HepG2 (cell line): ENCODE measurements around the gene CDC42BPG. TPM values are rescaled to one million over a fixed set of nuclear protein-coding genes. Genes with fewer than 3 reads are reported as not detected.

Experiments
- ATAC-seq: fragments of 200-7000 bp; cut with Tn5 transposase; 3 replicates; pipeline ENCODE4 v1.9.1; 2020; ENCODE audit warnings: mild to moderate bottlenecking, moderate library complexity
- BruUV-seq: library from RNA; stranded (reverse); fragments of 400-500 nt; replicated peaks from 2 replicates; lab custom pipeline; 2021; lab: Mats Ljungman, UMichigan
- CTCF ChIA-PET: fragments of 300-600 bp; formaldehyde crosslinking; extraction: SDS; loops from one replicate; lab custom pipeline; 2021; ENCODE audit warnings: low total read pairs, inconsistent platforms, low intra/inter-chr PET ratio; lab: Yijun Ruan, JAX
- POLR2A ChIA-PET: fragments of 350-600 bp; sonication (Branson Sonifier 250); formaldehyde crosslinking; loops from one replicate; lab custom pipeline; 2020; ENCODE audit warnings: antibody characterized with exemption, inconsistent platforms; lab: Yijun Ruan, JAX
- DNase-seq: peaks from one replicate; pipeline ENCODE4 v3.0.0-alpha.2; 2015; ENCODE audit warnings: low spot score
- FAIRE-seq: peaks from 3 replicates; lab custom pipeline; 2011; peaks lifted over from hg19 to GRCh38; lab: Jason Lieb, UNC
- H2AFZ ChIP-seq: one replicate; pipeline ENCODE4 v1.6.1; 2011; ENCODE audit warnings: low read length, inconsistent platforms
- H3K27ac ChIP-seq: fragments of 300-600 bp; 3 replicates; pipeline ENCODE4 v1.8.0; 2011; ENCODE audit warnings: mixed run types, mild to moderate bottlenecking, mixed read lengths, low read length, inconsistent platforms; ENCODE audit not compliant: insufficient read depth; ENCODE audit errors: extremely low read length
- H3K27me3 ChIP-seq, 2 experiments: fragments of 200-600 bp in 1 of 2; 2 replicates in 1 of 2; 3 replicates in 1 of 2; pipeline versions ENCODE4 v1.6.0 to v1.8.0; 2011; ENCODE audit warnings: low read length in 2 of 2, mild to moderate bottlenecking in 2 of 2, moderate library complexity in 2 of 2, inconsistent platforms in 1 of 2; ENCODE audit not compliant: insufficient read depth in 2 of 2, control insufficient read depth in 1 of 2
- H3K36me3 ChIP-seq, 2 experiments: fragments of 200-600 bp in 1 of 2; replicated peaks in 1 of 2; 2 replicates in 1 of 2; 3 replicates in 1 of 2; pipeline versions ENCODE4 v1.5.1 to v1.8.0; 2011; ENCODE audit warnings: low read length in 2 of 2, inconsistent platforms in 1 of 2; ENCODE audit not compliant: insufficient read depth in 2 of 2, control insufficient read depth in 1 of 2
- H3K4me1 ChIP-seq: 2 replicates; pipeline ENCODE4 v1.5.1; 2012; ENCODE audit warnings: low read length, inconsistent platforms; ENCODE audit not compliant: insufficient read depth
- H3K4me2 ChIP-seq: 2 replicates; pipeline ENCODE4 v1.6.0; 2011; ENCODE audit warnings: low read depth, low read length, inconsistent platforms
- H3K4me3 ChIP-seq, 3 experiments: fragments of 200-600 bp in 1 of 3; sonication (generic), shearing (Covaris generic) in 1 of 3; replicated peaks in 1 of 3; 2 replicates each; pipeline ENCODE4 v1.5.1; 2011 to 2016; ENCODE audit warnings: low read length in 3 of 3, inconsistent platforms in 2 of 3, low read depth in 2 of 3, mild to moderate bottlenecking in 2 of 3, control low read depth in 1 of 3, mixed read lengths in 1 of 3; ENCODE audit not compliant: insufficient read depth in 1 of 3
- H3K79me2 ChIP-seq: one replicate; pipeline ENCODE4 v1.6.1; 2011; ENCODE audit warnings: low read length, inconsistent platforms; ENCODE audit not compliant: insufficient read depth
- H3K9ac ChIP-seq: 2 replicates; pipeline ENCODE4 v1.6.0; 2011; ENCODE audit warnings: mild to moderate bottlenecking, low read depth, low read length, inconsistent platforms; ENCODE audit not compliant: insufficient read depth
- H3K9me3 ChIP-seq: 2 replicates; pipeline ENCODE4 v1.5.1; 2012; ENCODE audit warnings: mild to moderate bottlenecking, low read length
- H4K20me1 ChIP-seq: 2 replicates; pipeline ENCODE4 v1.6.0; 2011; ENCODE audit warnings: inconsistent platforms, mild to moderate bottlenecking, low read length, moderate library complexity; ENCODE audit not compliant: insufficient read depth
- ARNTL ChIP-seq: sonication (generic); formaldehyde crosslinking; IDR thresholded peaks from 2 replicates; pipeline ENCODE4 v1.4.0; 2020; ENCODE audit warnings: mild to moderate bottlenecking, missing genetic modification reagents
- GPBP1L1 ChIP-seq: sonication (generic); formaldehyde crosslinking; IDR thresholded peaks from 2 replicates; pipeline ENCODE4 v1.5.0; 2020; ENCODE audit warnings: mild to moderate bottlenecking, missing genetic modification reagents
- HBP1 ChIP-seq: IDR thresholded peaks from 2 replicates; pipeline ENCODE4 v1.6.1; 2016; ENCODE audit warnings: low read depth, control low read depth
- HNF1B ChIP-seq: sonication (generic); formaldehyde crosslinking; IDR thresholded peaks from 2 replicates; pipeline ENCODE4 v1.5.1; 2020; ENCODE audit warnings: mild to moderate bottlenecking, moderate library complexity, missing genetic modification reagents
- MAFG ChIP-seq: sonication (generic); formaldehyde crosslinking; IDR thresholded peaks from 2 replicates; pipeline ENCODE4 v1.5.1; 2020; ENCODE audit warnings: mild to moderate bottlenecking, missing genetic modification reagents
- RXRB ChIP-seq: IDR thresholded peaks from 2 replicates; pipeline ENCODE4 v1.6.1; 2016; ENCODE audit warnings: borderline replicate concordance, missing genetic modification reagents, missing compliant biosample characterization
- SNAI1 ChIP-seq: sonication (generic); formaldehyde crosslinking; IDR thresholded peaks from 2 replicates; pipeline ENCODE4 v1.5.0; 2020; ENCODE audit warnings: mild to moderate bottlenecking, missing genetic modification reagents, borderline replicate concordance
- STAT6 ChIP-seq: sonication (generic); formaldehyde crosslinking; IDR thresholded peaks from 2 replicates; pipeline ENCODE4 v1.4.0; 2020; ENCODE audit warnings: missing genetic modification reagents, mild to moderate bottlenecking, borderline replicate concordance
- YEATS4 ChIP-seq: sonication (generic); formaldehyde crosslinking; IDR thresholded peaks from 2 replicates; pipeline ENCODE4 v1.4.0; 2020; ENCODE audit warnings: missing genetic modification reagents, borderline replicate concordance
- YY1 ChIP-seq: IDR thresholded peaks from 2 replicates; pipeline ENCODE4 v1.6.1; 2011; ENCODE audit warnings: low read length, low read depth, moderate library complexity, mild to moderate bottlenecking; ENCODE audit not compliant: insufficient read depth, insufficient replicate concordance
- ZBTB21 ChIP-seq: sonication (generic); formaldehyde crosslinking; IDR thresholded peaks from 2 replicates; pipeline ENCODE4 v1.4.0; 2020; ENCODE audit warnings: missing genetic modification reagents
- ZMYM4 ChIP-seq: sonication (generic); formaldehyde crosslinking; IDR thresholded peaks from 2 replicates; pipeline ENCODE4 v1.8.1; 2023; ENCODE audit warnings: mild to moderate bottlenecking, missing genetic modification reagents
- ZNF205 ChIP-seq: IDR thresholded peaks from 2 replicates; pipeline ENCODE4 v1.6.1; 2018; ENCODE audit warnings: missing biosample characterization, missing genetic modification reagents
- ZNF558 ChIP-seq: sonication (generic); formaldehyde crosslinking; IDR thresholded peaks from 2 replicates; pipeline ENCODE4 v1.9.0; 2022; ENCODE audit warnings: mild to moderate bottlenecking, missing genetic modification reagents, borderline replicate concordance
- ZSCAN31 ChIP-seq: sonication (generic); formaldehyde crosslinking; IDR thresholded peaks from 2 replicates; pipeline ENCODE4 v1.5.0; 2020; ENCODE audit warnings: low read depth, mild to moderate bottlenecking, missing genetic modification reagents
- WGBS: methylation state at CpG from one replicate; pipeline ENCODE4 v1.1.6; 2017; ENCODE audit warnings: low lambda C conversion rate; 5-methylcytosine and 5-hydroxymethylcytosine counted together
- in situ Hi-C: cut with HindIII; loops from 2 replicates; pipeline ENCODE4 v1.10.0; 2017; ENCODE audit warnings: low pct_unique_long_range_greater_than_20kb; ENCODE audit not compliant: extremely low pct_ligation_motif_present
- intact Hi-C: fragments of 100-400 bp; cut with micrococcal nuclease; formaldehyde crosslinking; loops from one replicate; pipeline ENCODE4 v1.10.0; 2022; ENCODE audit not compliant: unreplicated experiment
- polyA plus RNA-seq, 8 experiments: library from polyadenylated mRNA; depleted of rRNA in 3 of 8; stranded (reverse) in 7 of 8; unstranded in 1 of 8; fragments of >200 nt; fragmentation: Illumina TruSeq in 4 of 8; extraction: Trizol in 4 of 8; gene quantifications; 2 replicates each; pipeline versions ENCODE4 v1.2.1 to v1.2.3, GENCODE V29; 2011 to 2016; ENCODE audit warnings: low read depth in 4 of 8, missing spikeins in 1 of 8, mixed read lengths in 1 of 8; ENCODE audit not compliant: insufficient read depth in 1 of 8
- total RNA-seq, 5 experiments: library from RNA; depleted of rRNA; stranded (reverse); fragments of >200 nt; fragmentation: Illumina TruSeq; extraction: Trizol; gene quantifications; 2 replicates each; pipeline ENCODE4 v1.2.3, GENCODE V29; 2016; ENCODE audit warnings: low read depth in 1 of 5

CDC42BPG gene
- total and polyA plus RNA-seq, 2 of the 13 experiments (the other 11 are each of a cell fraction or from before 2014, with no cell fraction given), result 0.55 to 1.4 TPM

- peak; percentile 41; the same call in 1 of the 2 replicates for TF ChIP-seq HNF1B (CRISPR knock-in tag)
- TF ChIP-seq SNAI1, result 0 out of 2 replicates have a peak, but pooled peaks have one; percentile 59
- TF ChIP-seq YY1, result peak; percentile 73
- peak; percentile 88; the same call in 1 of the 2 replicates for TF ChIP-seq ZNF205
- peak; percentile 64; the same call in 1 of the 2 replicates for TF ChIP-seq ZMYM4 (CRISPR knock-in tag)
- no peak for TF ChIP-seq ZNF558 (CRISPR knock-in tag)
- TF ChIP-seq ZSCAN31 (CRISPR knock-in tag), result peak; percentile 77
Measured at GRCh38 chr11:64878494-64879243, 34.2 kb upstream of the CDC42BPG start, which contains the start of gene EHD1 (continued).

- no TSS peak for BruUV-seq
- no CpG with 5 or more reads among the region's 21 CpGs for WGBS
- Histone ChIP-seq H3K4me2 (peak overlapping the region; percentile 98), H3K36me3 (peaks cover 0 to 4% of the 10 kb centered on the region in 2 experiments; a peak in 1 of 5 replicates), H3K27ac (peak overlapping the region; percentile 48), H3K27me3 (no peaks in the 10 kb centered on the region; a peak in 1 of 5 replicates), H3K4me1 (peaks cover 62% of the 10 kb centered on the region), H3K9me3 (no peaks in the 10 kb centered on the region), H3K79me2 (peaks cover 35% of the 10 kb centered on the region), H4K20me1 (no peaks in the 10 kb centered on the region; the same call in 1 of the 2 replicates), H3K4me3 (peak overlapping the region; percentile 83 to 99 (median 98)), H3K9ac (peak overlapping the region; percentile 81), H2AFZ (no peak overlapping the region)
- intact Hi-C loops (no loop called here), in situ Hi-C loops (no loop called here)
- FAIRE-seq, result no peak
- peak; percentile 18; the same call in 2 of the 3 replicates for ATAC-seq
- no peak for DNase-seq
- ChIA-PET POLR2A (interaction anchor here (2.3 to 10.4 kb wide), 4 partner anchors 8 to 31 kb away, joined by 12 to 132 read pairs (median 26); no protein-coding TSS in a partner anchor), CTCF (interaction anchor here (1.7 kb wide), 1 partner anchor 31 kb away, joined by 6 read pairs; no protein-coding TSS in a partner anchor)
- no peak for TF ChIP-seq RXRB (CRISPR knock-in tag)
- 0 out of 2 replicates have a peak, but pooled peaks have one; percentile 44 for TF ChIP-seq HBP1 (CRISPR knock-in tag)
- TF ChIP-seq YEATS4 (CRISPR knock-in tag), result no peak
- 0 out of 2 replicates have a peak, but pooled peaks have one; percentile 9 for TF ChIP-seq MAFG (CRISPR knock-in tag)
- TF ChIP-seq STAT6 (CRISPR knock-in tag), result no peak
- TF ChIP-seq ZBTB21, result no peak
- peak; percentile 23; the same call in 1 of the 2 replicates for TF ChIP-seq ARNTL (CRISPR knock-in tag)
- no peak for TF ChIP-seq GPBP1L1 (CRISPR knock-in tag)
Measured at GRCh38 chr11:64878223-64878493, 33.7 kb upstream of the CDC42BPG start.
